ENCODE results near the gene ENTPD2. TPM values are rescaled to one million over a fixed set of nuclear protein-coding genes. Genes with fewer than 3 reads are reported as not detected.

Gene ENTPD2
- total and polyA plus RNA-seq, 12 donors = 0.32 to 3.3 (median 1.6) TPM

DNA sequence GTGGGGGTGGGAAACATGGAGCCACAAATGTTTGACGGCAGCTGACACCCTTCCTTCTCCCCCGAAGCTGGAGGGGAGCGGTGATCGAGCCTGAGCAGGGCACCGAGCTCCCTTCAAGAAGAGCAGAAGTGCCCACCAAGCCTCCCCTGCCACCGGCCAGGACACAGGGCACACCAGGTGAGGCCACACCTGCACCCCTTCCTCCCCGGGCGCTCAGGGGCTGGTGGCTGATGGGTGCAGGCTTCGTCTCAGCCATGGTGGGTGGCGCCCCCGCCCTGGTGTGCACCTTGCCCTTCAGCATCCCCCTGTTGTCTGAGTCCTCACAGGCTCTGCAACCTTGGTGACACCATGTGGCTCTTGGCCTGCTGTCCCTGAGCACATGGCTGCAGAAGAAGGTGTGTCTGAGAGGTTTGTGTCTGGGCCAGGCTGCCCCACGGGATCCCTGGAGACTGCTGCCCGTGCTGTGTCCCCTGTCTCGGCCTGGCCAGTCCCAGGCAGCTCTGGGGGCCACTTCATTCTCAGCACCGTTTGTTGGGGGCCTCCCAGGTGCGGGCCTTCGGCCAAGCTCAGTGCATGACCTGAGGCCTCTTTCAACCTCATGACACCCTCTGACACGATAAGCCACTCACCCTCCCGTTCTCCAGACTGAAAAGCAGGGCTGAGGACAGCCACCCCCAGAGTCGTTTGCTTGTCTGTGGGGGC, 44.1 kb upstream of the ENTPD2 start:
- TF ChIP-seq, protein P1, sequence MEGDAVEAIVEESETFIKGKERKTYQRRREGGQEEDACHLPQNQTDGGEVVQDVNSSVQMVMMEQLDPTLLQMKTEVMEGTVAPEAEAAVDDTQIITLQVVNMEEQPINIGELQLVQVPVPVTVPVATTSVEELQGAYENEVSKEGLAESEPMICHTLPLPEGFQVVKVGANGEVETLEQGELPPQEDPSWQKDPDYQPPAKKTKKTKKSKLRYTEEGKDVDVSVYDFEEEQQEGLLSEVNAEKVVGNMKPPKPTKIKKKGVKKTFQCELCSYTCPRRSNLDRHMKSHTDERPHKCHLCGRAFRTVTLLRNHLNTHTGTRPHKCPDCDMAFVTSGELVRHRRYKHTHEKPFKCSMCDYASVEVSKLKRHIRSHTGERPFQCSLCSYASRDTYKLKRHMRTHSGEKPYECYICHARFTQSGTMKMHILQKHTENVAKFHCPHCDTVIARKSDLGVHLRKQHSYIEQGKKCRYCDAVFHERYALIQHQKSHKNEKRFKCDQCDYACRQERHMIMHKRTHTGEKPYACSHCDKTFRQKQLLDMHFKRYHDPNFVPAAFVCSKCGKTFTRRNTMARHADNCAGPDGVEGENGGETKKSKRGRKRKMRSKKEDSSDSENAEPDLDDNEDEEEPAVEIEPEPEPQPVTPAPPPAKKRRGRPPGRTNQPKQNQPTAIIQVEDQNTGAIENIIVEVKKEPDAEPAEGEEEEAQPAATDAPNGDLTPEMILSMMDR (IDR thresholded peaks at IDR 0.05) = no peak
- peaks cover 0 to 96% (median 35%) of the 10 kb centered on the region in 9 donors for H3K36me3 ChIP-seq
- no peak overlapping the region for H3K4me3 ChIP-seq
- no peaks in the 10 kb centered on the region for H3K4me1 ChIP-seq
- DNase-seq (no peak), ATAC-seq (peak in 2 of 8 donors; percentile 16 to 31)
- H3K9me3 ChIP-seq = no peaks in the 10 kb centered on the region
- intact Hi-C loops (cut with DNase I) = no loop called here
- H3K27ac ChIP-seq = no peak overlapping the region
- no peaks in the 10 kb centered on the region for H3K27me3 ChIP-seq
- 89 to 93% methylated on average over 20 of the region's 20 CpGs for WGBS, 2 donors

DNA sequence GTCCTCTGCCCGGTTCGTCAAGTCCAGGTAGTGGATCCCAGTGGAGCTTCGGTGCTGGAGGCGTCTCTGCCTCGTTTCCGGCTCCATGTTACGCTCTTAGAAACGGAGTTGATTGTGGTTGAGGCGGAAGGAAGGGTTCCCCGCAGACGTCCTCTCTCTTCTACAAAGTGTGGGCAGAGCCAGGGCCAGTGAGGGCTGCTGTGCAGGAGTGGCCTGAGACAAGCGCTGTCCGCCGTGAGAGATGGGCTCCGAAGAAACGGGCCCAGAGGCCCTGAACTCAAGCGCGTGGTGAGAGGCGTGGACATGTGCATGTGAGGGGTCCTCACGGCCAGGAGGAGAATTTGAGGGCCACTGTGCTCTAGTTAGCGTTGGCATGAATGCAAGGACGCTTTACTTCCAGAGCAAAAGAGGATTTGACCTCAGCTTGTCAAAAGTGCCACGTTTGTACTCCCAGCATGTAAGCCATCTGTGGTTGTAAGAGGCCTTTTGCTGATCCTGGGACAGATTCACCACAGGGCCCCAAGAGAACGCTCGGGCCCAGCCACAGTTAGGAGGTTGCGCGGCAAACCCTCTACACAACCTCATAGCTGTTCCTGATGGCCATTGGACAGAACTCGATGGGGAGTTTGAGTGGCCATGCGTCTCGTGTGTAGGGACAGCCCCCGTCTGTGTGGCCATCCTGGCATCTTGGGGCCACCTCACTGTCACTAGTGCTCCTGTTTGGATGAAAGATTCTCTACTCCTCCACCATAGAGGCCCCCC, 43.1 kb upstream of the ENTPD2 start:
- H3K27ac ChIP-seq = peak overlapping the region in 1 of 10 donors; percentile 37
- DNase-seq (no peak), ATAC-seq (no peak)
- H3K36me3 ChIP-seq = peaks cover 0 to 100% (median 35%) of the 10 kb centered on the region in 9 donors
- peak overlapping the region in 1 of 10 donors; percentile 13 for H3K4me3 ChIP-seq
- H3K27me3 ChIP-seq = no peaks in the 10 kb centered on the region
- intact Hi-C loops (cut with DNase I) = no loop called here
- TF ChIP-seq, protein P1 (IDR thresholded peaks at IDR 0.05) = no peak
- WGBS, 2 donors = 94 to 95% methylated on average over 31 of the region's 31 CpGs
- no peaks in the 10 kb centered on the region for H3K4me1 ChIP-seq
- no peaks in the 10 kb centered on the region for H3K9me3 ChIP-seq

DNA sequence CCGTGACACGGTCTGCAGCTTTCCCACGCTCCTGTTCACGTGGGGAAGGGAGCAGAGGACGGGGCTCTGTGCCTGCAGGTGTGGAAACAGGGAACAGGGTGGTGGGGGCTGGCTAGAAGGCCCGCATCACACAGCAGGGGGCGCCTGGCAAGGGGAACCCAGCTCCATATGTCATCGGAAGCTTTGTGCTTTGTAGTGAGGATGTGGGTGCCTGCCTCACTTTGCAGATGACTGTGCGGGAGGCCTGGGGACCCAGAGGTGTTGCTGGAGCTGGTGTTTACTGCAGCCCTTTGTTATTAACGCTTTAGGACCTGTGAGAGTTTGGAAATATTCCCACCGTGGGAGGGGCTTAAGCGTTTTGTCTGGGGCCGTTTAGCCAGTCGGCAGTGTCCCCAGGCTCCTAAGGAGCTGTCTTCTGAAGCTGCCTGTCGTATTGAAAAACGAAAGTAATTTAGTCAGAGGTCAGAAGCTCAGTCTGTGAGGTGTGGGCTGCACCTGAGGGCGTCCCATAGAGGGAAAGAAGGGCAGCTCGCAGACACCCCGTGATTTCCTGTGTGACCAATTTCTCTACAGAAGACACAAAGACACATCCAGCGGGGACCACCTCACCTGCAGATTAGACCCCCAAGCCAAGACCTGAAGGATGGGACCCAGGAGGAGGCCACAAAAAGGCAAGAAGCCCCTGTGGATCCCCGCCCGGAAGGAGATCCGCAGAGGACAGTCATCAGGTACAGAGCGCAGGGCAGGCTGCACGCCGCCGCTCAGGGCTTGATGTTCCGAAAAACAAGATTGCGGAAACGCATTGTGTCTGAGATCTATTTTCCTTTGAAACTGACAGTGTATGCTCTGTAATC, 42.0 kb upstream of the ENTPD2 start:
- H3K27me3 ChIP-seq = no peaks in the 10 kb centered on the region
- H3K4me1 ChIP-seq = no peaks in the 10 kb centered on the region
- H3K4me3 ChIP-seq = peak overlapping the region in 1 of 10 donors; percentile 13
- H3K9me3 ChIP-seq = no peaks in the 10 kb centered on the region
- DNase-seq = no peak
- ATAC-seq = peak in 1 of 8 donors; percentile 32
- H3K36me3 ChIP-seq = peaks cover 0 to 100% (median 28%) of the 10 kb centered on the region in 9 donors
- TF ChIP-seq, protein P1 (IDR thresholded peaks at IDR 0.05) = peak in 1 of 9 donors; percentile 40
- H3K27ac ChIP-seq = peak overlapping the region in 1 of 10 donors; percentile 72
- 80 to 86% methylated on average over 30 of the region's 30 CpGs for WGBS, 2 donors
- intact Hi-C loops (cut with DNase I) = no loop called here
